GM21381 (cell line): ENCODE data around the gene KCNMA1.

Experiments
- ATAC-seq: cut with Tn5 transposase; IDR thresholded peaks from one replicate; pipeline ENCODE4 v1.9.1; 2021; ENCODE audit warnings: mild to moderate bottlenecking, moderate library complexity; ENCODE audit not compliant: unreplicated experiment

KCNMA1 gene

GRCh38 chr10:77077316-77077945 is 560.2 kb downstream of the KCNMA1 start:
- no peak for ATAC-seq

- no peak for ATAC-seq
These were observed 561.7 kb downstream of the KCNMA1 start for GRCh38 chr10:77075926-77076325.

DNA sequence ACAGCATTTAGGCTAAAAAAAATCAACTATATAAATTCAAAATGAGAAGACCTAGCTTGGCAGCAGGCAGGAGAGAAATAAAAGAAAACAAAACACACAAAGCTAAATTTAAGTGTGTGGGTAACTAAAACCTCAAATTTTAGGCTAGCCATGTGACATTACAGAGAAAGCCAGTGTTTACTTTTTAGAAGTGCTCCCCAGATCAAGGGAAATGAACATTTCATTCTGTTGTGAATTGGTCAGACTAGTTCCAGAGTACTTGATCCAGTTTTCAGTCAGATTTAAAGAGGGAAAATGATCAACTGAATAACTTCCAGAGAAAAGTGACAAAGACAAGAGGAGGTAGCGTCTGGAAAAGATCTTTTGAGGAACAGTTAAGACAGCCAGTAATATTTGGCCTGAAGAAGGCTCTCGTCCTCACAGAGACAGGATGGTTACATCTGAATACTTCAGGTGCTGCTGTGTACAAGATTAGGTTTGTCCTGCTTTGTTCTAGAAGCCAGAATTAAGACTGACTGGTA is 563.4 kb downstream of the KCNMA1 start:
- ATAC-seq, result no peak

- no peak for ATAC-seq
These were observed 564.0 kb downstream of the KCNMA1 start for GRCh38 chr10:77073663-77073960.

- ATAC-seq, result no peak
These were observed 564.6 kb downstream of the KCNMA1 start for GRCh38 chr10:77072836-77073662.

DNA sequence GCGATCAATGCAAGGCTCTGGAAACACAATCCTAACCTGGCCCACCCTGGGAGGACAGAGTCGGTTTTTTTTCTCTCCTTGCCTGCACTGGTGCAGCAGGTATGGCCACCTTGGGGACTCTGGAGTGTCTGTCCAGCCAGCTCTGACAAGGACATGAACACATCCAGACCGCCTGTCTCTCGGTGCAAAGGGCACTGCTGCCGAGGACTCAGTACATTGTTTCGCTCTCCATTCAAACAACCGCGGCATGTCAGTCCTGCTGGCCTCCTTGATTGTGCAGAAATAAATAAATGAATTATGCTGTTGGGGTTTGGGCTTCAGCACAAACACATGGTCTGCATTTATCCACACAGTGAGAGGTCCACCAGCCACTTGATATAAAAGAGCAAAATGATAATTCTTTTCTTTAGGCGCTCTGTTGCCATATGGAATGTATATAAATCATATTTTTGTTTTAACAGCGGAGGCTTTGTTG is 565.2 kb downstream of the KCNMA1 start:
- no peak for ATAC-seq

DNA sequence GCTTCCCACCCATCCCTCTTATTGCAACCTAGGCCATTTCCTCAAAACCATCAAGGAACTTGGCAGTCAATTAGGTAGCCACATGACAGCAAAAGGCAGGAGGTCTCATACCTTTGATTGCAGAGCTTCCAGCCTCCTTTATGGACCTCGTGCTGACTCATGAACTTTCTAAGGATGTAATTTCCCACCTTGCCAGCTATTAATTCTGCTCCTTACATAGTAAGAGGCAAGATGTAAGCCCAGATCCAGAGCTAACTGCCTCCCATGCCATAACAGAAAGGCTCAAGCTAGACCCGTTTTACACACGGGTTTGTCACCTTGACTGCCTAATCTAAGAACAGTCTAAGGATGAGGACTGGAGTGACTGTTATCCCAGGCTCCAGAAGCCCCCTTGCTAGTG is 565.7 kb downstream of the KCNMA1 start:
- no peak for ATAC-seq

DNA sequence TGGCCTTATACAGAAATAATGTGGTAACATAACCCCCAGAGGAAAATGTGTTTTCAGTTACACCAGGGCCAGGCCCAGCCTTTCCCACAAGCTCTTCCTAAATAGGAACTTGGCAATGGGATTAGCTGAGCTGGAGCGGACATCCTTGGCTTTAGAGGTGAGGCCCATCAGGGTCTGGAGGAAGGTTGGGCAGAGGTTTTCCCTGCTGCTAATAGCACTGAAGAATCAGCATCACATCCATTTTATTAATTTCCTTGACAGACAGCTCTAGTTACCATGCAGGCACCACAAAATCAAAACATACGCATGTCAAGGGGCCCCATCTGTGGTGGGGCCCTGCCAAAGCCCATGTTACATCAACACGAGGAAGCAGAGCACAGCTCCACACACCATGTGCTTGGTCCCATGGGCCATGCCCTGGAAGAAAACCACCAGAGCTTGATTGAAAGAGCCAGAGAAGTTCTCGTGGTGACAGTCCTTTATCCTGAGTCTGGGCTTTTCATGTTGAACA is 566.6 kb downstream of the KCNMA1 start:
- ATAC-seq, result no peak

DNA sequence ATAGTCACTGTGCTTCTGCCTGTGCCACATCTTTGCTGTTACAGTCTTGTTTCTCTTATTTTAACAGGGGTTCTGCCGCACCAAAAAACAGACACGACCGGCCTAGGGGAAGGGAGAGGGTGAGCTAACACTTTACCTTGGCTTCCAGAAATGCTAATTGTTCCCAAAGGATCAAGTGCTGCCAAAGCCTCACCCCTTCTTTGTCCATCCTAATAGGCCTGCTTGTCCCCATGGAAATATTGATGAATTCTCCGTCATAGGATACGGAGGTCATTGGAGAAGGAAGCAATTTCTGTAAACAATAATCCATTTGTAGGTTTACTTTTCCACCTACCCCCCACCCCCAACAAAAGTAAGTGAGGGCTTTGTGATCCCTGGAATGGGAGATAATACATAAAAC is 567.3 kb downstream of the KCNMA1 start:
- no peak for ATAC-seq

DNA sequence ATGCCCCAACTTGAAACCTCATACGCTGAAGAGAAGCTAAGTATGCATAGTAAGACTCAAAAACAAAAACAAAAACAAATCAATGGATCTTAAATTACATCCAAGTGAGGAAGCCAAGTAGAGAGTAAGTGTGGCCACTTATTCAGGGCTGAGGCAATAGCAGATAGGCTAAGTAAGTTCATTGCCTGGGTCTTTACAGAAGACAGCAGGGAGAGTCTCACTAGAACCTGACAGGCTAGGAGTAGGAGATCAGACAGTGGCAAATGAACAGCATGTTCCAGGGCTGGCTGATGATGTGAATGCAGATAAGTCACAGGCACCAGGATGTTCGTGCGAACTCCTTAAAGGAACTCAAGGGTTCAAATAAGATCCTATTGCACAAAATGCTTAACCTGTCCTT is 568.6 kb downstream of the KCNMA1 start:
- ATAC-seq, result no peak

- no peak for ATAC-seq
These were observed 569.3 kb downstream of the KCNMA1 start for GRCh38 chr10:77068272-77068671.

- ATAC-seq, result no peak
These were observed 575.2 kb downstream of the KCNMA1 start for GRCh38 chr10:77062381-77062780.

- no peak for ATAC-seq
These were observed 576.7 kb downstream of the KCNMA1 start for GRCh38 chr10:77060913-77061312.

- ATAC-seq, result no peak
These were observed 581.0 kb downstream of the KCNMA1 start for GRCh38 chr10:77056650-77057049.

- ATAC-seq, result no peak
These were observed 585.0 kb downstream of the KCNMA1 start for GRCh38 chr10:77052593-77052992.

DNA sequence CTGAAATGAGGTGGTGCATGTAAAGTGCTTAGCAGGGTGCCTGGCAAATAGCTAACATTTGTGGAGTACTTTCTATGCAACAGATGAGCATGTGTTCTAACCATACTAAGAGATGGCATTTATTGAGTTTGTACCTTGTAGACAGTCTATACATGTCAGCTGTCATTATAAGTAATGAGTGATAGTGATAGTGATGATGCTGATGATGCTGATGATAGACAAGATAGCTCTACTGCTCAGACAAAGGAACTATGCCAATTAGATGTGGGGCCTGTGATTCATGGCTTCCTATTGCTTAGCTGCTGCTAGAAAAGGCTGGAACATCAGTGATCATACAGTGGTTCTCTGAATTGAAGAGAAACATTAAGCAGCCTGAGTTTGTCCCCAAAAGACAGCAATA is 585.8 kb downstream of the KCNMA1 start:
- ATAC-seq, result no peak

GRCh38 chr10:77049896-77050295 is 587.7 kb downstream of the KCNMA1 start:
- no peak for ATAC-seq

- ATAC-seq, result no peak
These were observed 588.5 kb downstream of the KCNMA1 start for GRCh38 chr10:77049146-77049545.

DNA sequence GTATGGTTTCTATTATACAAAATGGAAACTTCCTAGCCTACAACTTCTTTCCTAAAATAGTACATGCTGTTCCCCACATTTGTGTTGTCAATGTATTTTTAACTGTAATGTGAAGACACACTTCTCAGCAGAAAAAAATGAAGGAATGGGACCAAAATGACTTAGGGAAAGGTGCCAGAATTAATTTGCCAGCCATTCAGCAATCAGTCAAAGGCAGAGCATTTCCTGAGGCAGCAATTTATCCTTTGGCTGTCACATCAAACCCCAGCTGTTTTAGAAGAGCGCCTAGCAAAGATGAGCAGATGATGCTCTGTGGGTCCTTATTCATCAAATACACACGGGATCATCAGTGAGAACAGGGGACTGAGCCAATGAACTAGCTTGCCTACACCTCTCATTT is 592.5 kb downstream of the KCNMA1 start:
- no peak for ATAC-seq

DNA sequence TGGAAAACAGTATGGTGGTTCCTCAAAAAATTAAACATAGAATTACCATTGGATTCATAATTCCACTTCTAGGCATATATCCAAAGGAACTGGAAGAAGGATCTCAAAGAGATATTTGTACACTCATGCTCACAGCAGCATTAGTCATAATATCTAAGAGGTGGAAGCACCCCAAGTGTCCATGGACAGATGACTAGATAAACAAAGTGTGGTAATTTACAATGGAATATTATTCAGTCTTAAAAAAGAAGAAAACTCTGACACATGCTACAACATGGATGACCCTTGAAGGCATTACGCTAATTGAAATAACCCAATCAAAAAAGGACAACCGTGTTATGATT is 594.2 kb downstream of the KCNMA1 start:
- ATAC-seq, result no peak

- no peak for ATAC-seq
These were observed 594.7 kb downstream of the KCNMA1 start for GRCh38 chr10:77042706-77043419.
